Measurements from ENCODE around the gene HEBP2.

The HEBP2 gene

DNA sequence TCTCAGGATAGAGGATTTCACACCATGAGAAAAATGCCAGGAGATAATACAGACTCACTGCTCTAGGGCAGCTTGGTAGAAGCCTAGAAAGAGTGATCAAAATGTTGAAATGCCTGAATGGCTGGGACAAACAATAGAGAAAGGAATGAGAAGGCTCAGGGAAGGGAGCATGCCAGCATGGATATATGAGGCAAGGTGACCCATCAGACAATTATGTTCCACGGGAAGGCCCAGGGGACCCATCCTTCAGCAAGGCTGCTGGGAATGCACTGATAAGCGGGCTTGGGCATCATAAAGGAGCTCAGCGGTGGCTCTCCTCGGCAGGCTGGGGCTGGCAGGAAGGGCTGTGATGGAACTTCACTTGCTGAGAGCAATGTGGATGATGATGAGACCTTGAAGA lies 12.2 kb downstream of the HEBP2 start:
- Histone ChIP-seq H3K36me3 (ENCODE audit: insufficient read depth, low read length) (no peaks in the 10 kb centered on the region), H3K4me3 (no peak overlapping the region), H3K9me3 (ENCODE audit: low read depth, low read length) (no peaks in the 10 kb centered on the region), H3K9ac (ENCODE audit: insufficient read length) (no peak overlapping the region), H3K27ac (no peak overlapping the region)
- TF ChIP-seq FOXP2 (optimal IDR thresholded peaks at IDR 0.05; ENCODE audit: control extremely low read depth, extremely low read length, insufficient read depth) (no peak), POLR2AphosphoS5 (IDR thresholded peaks at IDR 0.05; ENCODE audit: borderline replicate concordance, low read depth, low read length) (no peak), EZH2 (IDR thresholded peaks at IDR 0.05) (no peak)
- no peak for DNase-seq (ENCODE audit: low read depth, low spot score)

GRCh38 chr6:138417493-138418117 lies 13.6 kb downstream of the HEBP2 start:
- Histone ChIP-seq H3K27ac (no peak overlapping the region), H3K36me3 (ENCODE audit: insufficient read depth, low read length) (no peaks in the 10 kb centered on the region), H3K9me3 (ENCODE audit: low read depth, low read length) (no peaks in the 10 kb centered on the region), H3K9ac (ENCODE audit: insufficient read length) (no peak overlapping the region), H3K4me3 (no peak overlapping the region)
- TF ChIP-seq FOXP2 (optimal IDR thresholded peaks at IDR 0.05; ENCODE audit: control extremely low read depth, extremely low read length, insufficient read depth): no peak
- no peak for TF ChIP-seq EZH2 (IDR thresholded peaks at IDR 0.05)
- TF ChIP-seq POLR2AphosphoS5 (IDR thresholded peaks at IDR 0.05; ENCODE audit: borderline replicate concordance, low read depth, low read length): no peak
- DNase-seq (ENCODE audit: low read depth, low spot score): no peak

DNA sequence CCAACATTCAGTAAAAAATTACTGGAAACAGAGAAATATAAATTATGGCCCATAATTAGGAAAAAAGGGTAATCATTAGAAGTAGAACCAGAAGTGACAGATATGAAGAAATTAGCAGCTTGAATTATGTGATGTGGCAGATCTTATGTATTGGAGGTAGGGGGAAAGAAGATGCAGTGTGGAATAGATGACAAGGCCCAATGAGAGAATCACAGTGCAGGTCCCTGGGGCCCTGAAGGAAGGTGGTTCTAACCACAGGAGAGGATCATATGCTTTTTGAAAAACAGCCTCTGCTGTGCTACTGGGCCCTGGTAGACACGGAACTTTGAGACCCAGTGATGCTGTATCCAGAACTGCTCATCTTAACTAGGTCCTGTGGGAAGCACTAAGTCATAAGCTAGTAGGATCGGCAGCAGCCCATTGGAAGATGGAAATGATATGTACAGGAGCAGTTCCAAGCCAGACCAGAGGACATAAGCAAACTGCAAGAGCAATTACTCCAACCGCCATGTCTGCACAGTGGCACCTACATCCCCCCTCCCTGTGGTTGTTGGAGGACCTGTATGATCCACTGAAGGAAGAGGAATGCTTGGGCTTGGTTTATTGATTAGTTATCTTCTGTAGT lies 14.2 kb downstream of the HEBP2 start:
- TF ChIP-seq EZH2 (IDR thresholded peaks at IDR 0.05) (no peak), POLR2AphosphoS5 (IDR thresholded peaks at IDR 0.05; ENCODE audit: borderline replicate concordance, low read depth, low read length) (no peak), FOXP2 (optimal IDR thresholded peaks at IDR 0.05; ENCODE audit: control extremely low read depth, extremely low read length, insufficient read depth) (no peak)
- H3K36me3 ChIP-seq (ENCODE audit: insufficient read depth, low read length): no peaks in the 10 kb centered on the region

GRCh38 chr6:138419766-138420165 lies 15.7 kb downstream of the HEBP2 start:
- Histone ChIP-seq H3K36me3 (ENCODE audit: insufficient read depth, low read length) (no peaks in the 10 kb centered on the region; the same call in 1 of the 2 replicates), H3K9ac (ENCODE audit: insufficient read length) (no peak overlapping the region), H3K4me3 (no peak overlapping the region), H3K27ac (no peak overlapping the region), H3K9me3 (ENCODE audit: low read depth, low read length) (no peaks in the 10 kb centered on the region)
- DNase-seq (ENCODE audit: low read depth, low spot score): no peak
- TF ChIP-seq EZH2 (IDR thresholded peaks at IDR 0.05) (no peak), FOXP2 (optimal IDR thresholded peaks at IDR 0.05; ENCODE audit: control extremely low read depth, extremely low read length, insufficient read depth) (no peak), POLR2AphosphoS5 (IDR thresholded peaks at IDR 0.05; ENCODE audit: borderline replicate concordance, low read depth, low read length) (no peak)

More for the DNA sequence above, 14.2 kb downstream of the HEBP2 start:
- no peak overlapping the region for H3K27ac ChIP-seq
- H3K9me3 ChIP-seq (ENCODE audit: low read depth, low read length): no peaks in the 10 kb centered on the region
- no peak for DNase-seq (ENCODE audit: low read depth, low spot score)
- no peak overlapping the region for H3K4me3 ChIP-seq
- no peak overlapping the region for H3K9ac ChIP-seq (ENCODE audit: insufficient read length)

GRCh38 chr6:138420356-138420755 lies 16.3 kb downstream of the HEBP2 start:
- H3K9me3 ChIP-seq (ENCODE audit: low read depth, low read length): no peaks in the 10 kb centered on the region
- no peak overlapping the region for H3K9ac ChIP-seq (ENCODE audit: insufficient read length)
- no peak overlapping the region for H3K4me3 ChIP-seq
- no peak for DNase-seq (ENCODE audit: low read depth, low spot score)
- no peak for TF ChIP-seq EZH2 (IDR thresholded peaks at IDR 0.05)
- TF ChIP-seq FOXP2 (optimal IDR thresholded peaks at IDR 0.05; ENCODE audit: control extremely low read depth, extremely low read length, insufficient read depth): no peak
- TF ChIP-seq POLR2AphosphoS5 (IDR thresholded peaks at IDR 0.05; ENCODE audit: borderline replicate concordance, low read depth, low read length): no peak
- no peak overlapping the region for H3K27ac ChIP-seq
- H3K36me3 ChIP-seq (ENCODE audit: insufficient read depth, low read length): no peaks in the 10 kb centered on the region; the same call in 1 of the 2 replicates

DNA sequence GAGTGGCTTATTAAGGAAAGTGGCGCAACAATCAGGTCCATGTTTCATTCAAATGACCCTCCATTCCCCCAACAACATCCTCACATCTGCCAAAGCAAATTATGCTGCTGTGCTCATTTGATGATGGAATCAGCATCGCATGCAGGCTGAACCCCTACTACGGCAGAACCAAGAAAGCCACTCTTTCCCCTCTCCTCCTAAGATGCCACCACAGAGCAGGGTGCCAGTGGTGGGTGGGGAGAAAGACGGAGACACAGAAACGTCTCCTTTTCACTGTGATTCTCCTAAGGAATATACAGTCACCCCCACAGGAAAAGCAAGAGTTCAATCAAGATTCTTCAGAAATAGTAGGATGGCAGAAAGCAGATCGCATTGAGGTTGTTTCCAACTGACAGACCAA lies 17.1 kb downstream of the HEBP2 start:
- TF ChIP-seq EZH2 (IDR thresholded peaks at IDR 0.05) (no peak), POLR2AphosphoS5 (IDR thresholded peaks at IDR 0.05; ENCODE audit: borderline replicate concordance, low read depth, low read length) (no peak), FOXP2 (optimal IDR thresholded peaks at IDR 0.05; ENCODE audit: control extremely low read depth, extremely low read length, insufficient read depth) (no peak)
- Histone ChIP-seq H3K27ac (no peak overlapping the region), H3K4me3 (no peak overlapping the region), H3K36me3 (ENCODE audit: insufficient read depth, low read length) (no peaks in the 10 kb centered on the region; the same call in 1 of the 2 replicates), H3K9ac (ENCODE audit: insufficient read length) (no peak overlapping the region), H3K9me3 (ENCODE audit: low read depth, low read length) (no peaks in the 10 kb centered on the region)
- DNase-seq (ENCODE audit: low read depth, low spot score): no peak

- Histone ChIP-seq H3K27ac (no peak overlapping the region), H3K36me3 (ENCODE audit: insufficient read depth, low read length) (no peaks in the 10 kb centered on the region; the same call in 1 of the 2 replicates), H3K4me3 (no peak overlapping the region), H3K9ac (ENCODE audit: insufficient read length) (no peak overlapping the region), H3K9me3 (ENCODE audit: low read depth, low read length) (no peaks in the 10 kb centered on the region)
- DNase-seq (ENCODE audit: low read depth, low spot score): no peak
- no peak for TF ChIP-seq POLR2AphosphoS5 (IDR thresholded peaks at IDR 0.05; ENCODE audit: borderline replicate concordance, low read depth, low read length)
- TF ChIP-seq FOXP2 (optimal IDR thresholded peaks at IDR 0.05; ENCODE audit: control extremely low read depth, extremely low read length, insufficient read depth): no peak
- no peak for TF ChIP-seq EZH2 (IDR thresholded peaks at IDR 0.05)
Measured at GRCh38 chr6:138421608-138422007, 17.6 kb downstream of the HEBP2 start.

- no peak overlapping the region for H3K27ac ChIP-seq
Measured at GRCh38 chr6:138422861-138423260, 18.8 kb downstream of the HEBP2 start.

More at GRCh38 chr6:138422861-138423260, 18.8 kb downstream of the HEBP2 start:
- DNase-seq (ENCODE audit: low read depth, low spot score): no peak
- H3K9me3 ChIP-seq (ENCODE audit: low read depth, low read length): no peaks in the 10 kb centered on the region
- no peak overlapping the region for H3K4me3 ChIP-seq
- H3K36me3 ChIP-seq (ENCODE audit: insufficient read depth, low read length): no peaks in the 10 kb centered on the region; the same call in 1 of the 2 replicates
- no peak for TF ChIP-seq EZH2 (IDR thresholded peaks at IDR 0.05)
- no peak for TF ChIP-seq POLR2AphosphoS5 (IDR thresholded peaks at IDR 0.05; ENCODE audit: borderline replicate concordance, low read depth, low read length)
- H3K9ac ChIP-seq (ENCODE audit: insufficient read length): no peak overlapping the region

All from SK-N-MC (cell line).